HepG2 (cell line): ENCODE data around the gene TAF1C. TPM values are rescaled to one million over a fixed set of nuclear protein-coding genes. Genes with fewer than 3 reads are reported as not detected.
A peak's percentile ranks its signal among the peaks of the same experiment; 100 is the strongest.

Experiments used
- ARNT2 ChIP-seq: sonication (generic); formaldehyde crosslinking; IDR thresholded peaks from 2 replicates; pipeline ENCODE4 v1.8.0; 2022; ENCODE audit warnings: mild to moderate bottlenecking, low read depth, missing genetic modification reagents, moderate library complexity
- ATRX ChIP-seq: sonication (generic); formaldehyde crosslinking; IDR thresholded peaks from 2 replicates; pipeline ENCODE4 v1.4.0; 2020; ENCODE audit warnings: missing genetic modification reagents, borderline replicate concordance
- CBFB ChIP-seq: sonication (generic); formaldehyde crosslinking; IDR thresholded peaks from 2 replicates; pipeline ENCODE4 v1.4.0; 2020; ENCODE audit warnings: missing genetic modification reagents
- FIP1L1 ChIP-seq: fragments of 200-400 bp; formaldehyde crosslinking; IDR thresholded peaks from 2 replicates; pipeline ENCODE4 v1.6.1; 2018; ENCODE audit warnings: low read depth, mild to moderate bottlenecking, low read length, moderate library complexity, borderline replicate concordance; ENCODE audit not compliant: insufficient read depth
- GATAD1 ChIP-seq: IDR thresholded peaks from 2 replicates; pipeline ENCODE4 v1.6.1; 2016; ENCODE audit warnings: missing genetic modification reagents, missing compliant biosample characterization
- GPN1 ChIP-seq: sonication (generic); formaldehyde crosslinking; IDR thresholded peaks from 2 replicates; pipeline ENCODE4 v1.5.1; 2020; ENCODE audit warnings: missing genetic modification reagents, borderline replicate concordance
- HNF4A ChIP-seq: sonication (generic); formaldehyde crosslinking; IDR thresholded peaks from 2 replicates; pipeline ENCODE4 v1.4.0; 2020; ENCODE audit warnings: missing genetic modification reagents
- KDM1A ChIP-seq: IDR thresholded peaks from 2 replicates; pipeline ENCODE4 v1.6.1; 2016; ENCODE audit warnings: missing compliant biosample characterization
- NFIC ChIP-seq: IDR thresholded peaks from 2 replicates; pipeline ENCODE4 v1.6.1; 2012; ENCODE audit warnings: mild to moderate bottlenecking, low read length, inconsistent platforms
- NR2F1 ChIP-seq, 2 experiments: fragments of 450-650 bp in 1 of 2; formaldehyde crosslinking in 1 of 2; IDR thresholded peaks; 2 replicates each; pipeline versions ENCODE4 v1.5.0 to v1.6.1; 2016 to 2020; ENCODE audit warnings: mild to moderate bottlenecking in 1 of 2, missing compliant biosample characterization in 1 of 2, missing genetic modification reagents in 1 of 2, moderate library complexity in 1 of 2
- PHF21A ChIP-seq: sonication (generic); formaldehyde crosslinking; IDR thresholded peaks from 2 replicates; pipeline ENCODE4 v1.5.0; 2020; ENCODE audit warnings: mild to moderate bottlenecking, missing genetic modification reagents
- REL ChIP-seq: sonication (generic); formaldehyde crosslinking; conservative IDR thresholded peaks from 2 replicates; pipeline ENCODE4 v1.8.0; 2022; ENCODE audit warnings: mild to moderate bottlenecking, missing genetic modification reagents, moderate library complexity
- RFX1 ChIP-seq: fragments of 450-650 bp; IDR thresholded peaks from 2 replicates; pipeline ENCODE4 v1.6.1; 2017
- RNF2 ChIP-seq: fragments of 450-650 bp; conservative IDR thresholded peaks from 2 replicates; pipeline ENCODE4 v1.6.1; 2016; ENCODE audit warnings: low read depth
- SP5 ChIP-seq: IDR thresholded peaks from 2 replicates; pipeline ENCODE4 v1.6.1; 2016; ENCODE audit warnings: low read depth, borderline replicate concordance
- SRF ChIP-seq: IDR thresholded peaks from 2 replicates; pipeline ENCODE4 v1.6.1; 2011; ENCODE audit warnings: mild to moderate bottlenecking, low read depth, low read length, moderate library complexity
- SSRP1 ChIP-seq: IDR thresholded peaks from 2 replicates; pipeline ENCODE4 v1.6.1; 2016; ENCODE audit warnings: control low read depth
- TBP ChIP-seq: sonication (generic); formaldehyde crosslinking; IDR thresholded peaks from 2 replicates; pipeline ENCODE4 v1.5.0; 2020; ENCODE audit warnings: missing genetic modification reagents
- ZBTB42 ChIP-seq: sonication (generic); formaldehyde crosslinking; IDR thresholded peaks from 2 replicates; pipeline ENCODE4 v1.5.0; 2020; ENCODE audit warnings: mild to moderate bottlenecking, missing genetic modification reagents
- ZFP36L1 ChIP-seq: sonication (generic); formaldehyde crosslinking; IDR thresholded peaks from 2 replicates; pipeline ENCODE4 v1.8.0; 2022; ENCODE audit warnings: mild to moderate bottlenecking, missing genetic modification reagents, moderate library complexity
- ZIK1 ChIP-seq: sonication (generic); formaldehyde crosslinking; IDR thresholded peaks from 2 replicates; pipeline ENCODE4 v1.5.0; 2020; ENCODE audit warnings: mild to moderate bottlenecking, low read depth, missing genetic modification reagents, borderline replicate concordance
- ZNF235 ChIP-seq: sonication (generic); formaldehyde crosslinking; IDR thresholded peaks from 2 replicates; pipeline ENCODE4 v1.8.1; 2023; ENCODE audit warnings: mild to moderate bottlenecking, missing genetic modification reagents, borderline replicate concordance
- ZNF264 ChIP-seq: sonication (generic); formaldehyde crosslinking; IDR thresholded peaks from 2 replicates; pipeline ENCODE4 v1.4.0; 2020; ENCODE audit warnings: missing genetic modification reagents
- ZNF333 ChIP-seq: sonication (generic); formaldehyde crosslinking; IDR thresholded peaks from 2 replicates; pipeline ENCODE4 v1.4.0; 2020; ENCODE audit warnings: mild to moderate bottlenecking, missing genetic modification reagents, borderline replicate concordance
- ZNF431 ChIP-seq: sonication (generic); formaldehyde crosslinking; IDR thresholded peaks from 2 replicates; pipeline ENCODE4 v1.9.0; 2022; ENCODE audit warnings: missing genetic modification reagents, low read depth, mild to moderate bottlenecking, borderline replicate concordance
- ZNF546 ChIP-seq: sonication (generic); formaldehyde crosslinking; conservative IDR thresholded peaks from 2 replicates; pipeline ENCODE4 v1.8.1; 2023; ENCODE audit warnings: mild to moderate bottlenecking, missing genetic modification reagents
- ZNF564 ChIP-seq: sonication (generic); formaldehyde crosslinking; IDR thresholded peaks from 2 replicates; pipeline ENCODE4 v1.8.1; 2023; ENCODE audit warnings: mild to moderate bottlenecking, missing genetic modification reagents
- ZNF569 ChIP-seq: sonication (generic); formaldehyde crosslinking; IDR thresholded peaks from 2 replicates; pipeline ENCODE4 v1.5.0; 2020; ENCODE audit warnings: mild to moderate bottlenecking, missing genetic modification reagents, moderate library complexity, borderline replicate concordance
- ZNF703 ChIP-seq: sonication (generic); formaldehyde crosslinking; IDR thresholded peaks from 2 replicates; pipeline ENCODE4 v1.5.1; 2020; ENCODE audit warnings: missing genetic modification reagents, mild to moderate bottlenecking, moderate library complexity, borderline replicate concordance
- ZNF737 ChIP-seq: sonication (generic); formaldehyde crosslinking; IDR thresholded peaks from 2 replicates; pipeline ENCODE4 v1.5.0; 2020; ENCODE audit warnings: missing genetic modification reagents, mild to moderate bottlenecking, borderline replicate concordance
- ZNF839 ChIP-seq: sonication (generic); formaldehyde crosslinking; IDR thresholded peaks from 2 replicates; pipeline ENCODE4 v1.4.0; 2020; ENCODE audit warnings: missing genetic modification reagents, mild to moderate bottlenecking, borderline replicate concordance
- ZNF878 ChIP-seq: sonication (generic); formaldehyde crosslinking; IDR thresholded peaks from 2 replicates; pipeline ENCODE4 v1.8.1; 2023; ENCODE audit warnings: mild to moderate bottlenecking, missing genetic modification reagents, moderate library complexity
- polyA plus RNA-seq, 8 experiments: library from polyadenylated mRNA; depleted of rRNA in 3 of 8; stranded (reverse) in 7 of 8; unstranded in 1 of 8; fragments of >200 nt; fragmentation: Illumina TruSeq in 4 of 8; extraction: Trizol in 4 of 8; gene quantifications; 2 replicates each; pipeline versions ENCODE4 v1.2.1 to v1.2.3, GENCODE V29; 2011 to 2016; ENCODE audit warnings: low read depth in 4 of 8, missing spikeins in 1 of 8, mixed read lengths in 1 of 8; ENCODE audit not compliant: insufficient read depth in 1 of 8
- total RNA-seq, 5 experiments: library from RNA; depleted of rRNA; stranded (reverse); fragments of >200 nt; fragmentation: Illumina TruSeq; extraction: Trizol; gene quantifications; 2 replicates each; pipeline ENCODE4 v1.2.3, GENCODE V29; 2016; ENCODE audit warnings: low read depth in 1 of 5
- TF ChIP-seq, protein P1 (sequence below): IDR thresholded peaks from 2 replicates; pipeline ENCODE4 v1.6.1; 2018; ENCODE audit warnings: missing genetic modification reagents, mild to moderate bottlenecking, missing compliant biosample characterization
- TF ChIP-seq, protein P2 (sequence below): IDR thresholded peaks from 2 replicates; pipeline ENCODE4 v1.6.1; 2016; ENCODE audit warnings: control low read depth

Gene TAF1C
- total and polyA plus RNA-seq, 2 of the 13 experiments (the other 11 are each of a cell fraction or from before 2014, with no cell fraction given): 15.6 to 20.8 TPM

DNA sequence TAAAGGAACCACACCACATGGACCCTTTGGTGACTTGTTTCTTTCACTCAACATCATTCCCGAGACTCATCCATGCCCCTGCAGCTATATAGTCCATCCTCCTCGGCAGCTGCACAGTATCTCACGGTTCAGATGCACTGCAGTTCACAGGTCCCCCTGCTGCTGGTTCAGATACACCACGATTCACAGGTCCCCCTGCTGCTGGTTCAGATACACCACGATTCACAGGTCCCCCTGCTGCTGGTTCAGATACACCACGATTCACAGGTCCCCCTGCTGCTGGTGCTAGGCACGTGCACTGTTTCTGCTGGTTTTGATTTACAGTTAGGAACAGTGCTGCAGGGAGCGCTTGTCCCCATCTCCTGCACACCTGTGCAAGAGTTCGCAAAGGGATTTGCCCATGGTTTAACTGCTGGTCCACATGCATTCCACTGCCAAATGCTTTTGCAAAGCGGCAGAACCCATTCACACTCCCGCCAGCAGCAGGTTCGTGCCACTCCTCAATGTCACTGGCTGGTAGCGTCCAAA, 45.6 kb downstream of the TAF1C start (continued):
- TF ChIP-seq, protein P1, sequence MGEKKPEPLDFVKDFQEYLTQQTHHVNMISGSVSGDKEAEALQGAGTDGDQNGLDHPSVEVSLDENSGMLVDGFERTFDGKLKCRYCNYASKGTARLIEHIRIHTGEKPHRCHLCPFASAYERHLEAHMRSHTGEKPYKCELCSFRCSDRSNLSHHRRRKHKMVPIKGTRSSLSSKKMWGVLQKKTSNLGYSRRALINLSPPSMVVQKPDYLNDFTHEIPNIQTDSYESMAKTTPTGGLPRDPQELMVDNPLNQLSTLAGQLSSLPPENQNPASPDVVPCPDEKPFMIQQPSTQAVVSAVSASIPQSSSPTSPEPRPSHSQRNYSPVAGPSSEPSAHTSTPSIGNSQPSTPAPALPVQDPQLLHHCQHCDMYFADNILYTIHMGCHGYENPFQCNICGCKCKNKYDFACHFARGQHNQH (CRISPR knock-in tag): no peak; the same call in 1 of the 2 replicates
- no peak for TF ChIP-seq NR2F1 (CRISPR knock-in tag; IDR thresholded peaks at IDR 0.05)
- TF ChIP-seq ZNF333 (CRISPR knock-in tag): no peak
- TF ChIP-seq KDM1A: no peak
- no peak for TF ChIP-seq RFX1
- no peak; the same call in 1 of the 2 replicates for TF ChIP-seq ZNF264 (CRISPR knock-in tag)
- no peak for TF ChIP-seq TBP (CRISPR knock-in tag)
- TF ChIP-seq ATRX: no peak
- TF ChIP-seq SP5 (CRISPR knock-in tag): no peak
- no peak for TF ChIP-seq ZNF703 (CRISPR knock-in tag)
- TF ChIP-seq ZNF235: no peak
- no peak for TF ChIP-seq ZNF546 (CRISPR knock-in tag)
- no peak for TF ChIP-seq ZFP36L1 (CRISPR knock-in tag)
- TF ChIP-seq NFIC: no peak
- no peak for TF ChIP-seq REL (CRISPR knock-in tag)
- TF ChIP-seq RNF2: no peak
- TF ChIP-seq ZIK1 (CRISPR knock-in tag): no peak
- TF ChIP-seq ZNF431 (CRISPR knock-in tag): no peak
- TF ChIP-seq PHF21A (CRISPR knock-in tag): peak; percentile 56; the same call in 1 of the 2 replicates
- TF ChIP-seq HNF4A (CRISPR knock-in tag): 0 out of 2 replicates have a peak, but pooled peaks have one; percentile 12
- no peak for TF ChIP-seq ZNF737
- no peak for TF ChIP-seq SRF
- no peak for TF ChIP-seq CBFB
- TF ChIP-seq ZNF564 (CRISPR knock-in tag): no peak
- no peak for TF ChIP-seq ZBTB42 (CRISPR knock-in tag)
- TF ChIP-seq FIP1L1: no peak
- TF ChIP-seq SSRP1: no peak
- no peak for TF ChIP-seq GATAD1
- no peak for TF ChIP-seq ARNT2 (CRISPR knock-in tag)
- no peak for TF ChIP-seq GPN1
- no peak for TF ChIP-seq ZNF878 (CRISPR knock-in tag)
- TF ChIP-seq, protein P2, sequence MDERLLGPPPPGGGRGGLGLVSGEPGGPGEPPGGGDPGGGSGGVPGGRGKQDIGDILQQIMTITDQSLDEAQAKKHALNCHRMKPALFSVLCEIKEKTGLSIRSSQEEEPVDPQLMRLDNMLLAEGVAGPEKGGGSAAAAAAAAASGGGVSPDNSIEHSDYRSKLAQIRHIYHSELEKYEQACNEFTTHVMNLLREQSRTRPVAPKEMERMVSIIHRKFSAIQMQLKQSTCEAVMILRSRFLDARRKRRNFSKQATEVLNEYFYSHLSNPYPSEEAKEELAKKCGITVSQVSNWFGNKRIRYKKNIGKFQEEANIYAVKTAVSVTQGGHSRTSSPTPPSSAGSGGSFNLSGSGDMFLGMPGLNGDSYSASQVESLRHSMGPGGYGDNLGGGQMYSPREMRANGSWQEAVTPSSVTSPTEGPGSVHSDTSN (CRISPR knock-in tag): no peak
- no peak for TF ChIP-seq ZNF839 (CRISPR knock-in tag)
- TF ChIP-seq ZNF569 (CRISPR knock-in tag): no peak
